ENCODE data around the gene TET2.

DNA sequence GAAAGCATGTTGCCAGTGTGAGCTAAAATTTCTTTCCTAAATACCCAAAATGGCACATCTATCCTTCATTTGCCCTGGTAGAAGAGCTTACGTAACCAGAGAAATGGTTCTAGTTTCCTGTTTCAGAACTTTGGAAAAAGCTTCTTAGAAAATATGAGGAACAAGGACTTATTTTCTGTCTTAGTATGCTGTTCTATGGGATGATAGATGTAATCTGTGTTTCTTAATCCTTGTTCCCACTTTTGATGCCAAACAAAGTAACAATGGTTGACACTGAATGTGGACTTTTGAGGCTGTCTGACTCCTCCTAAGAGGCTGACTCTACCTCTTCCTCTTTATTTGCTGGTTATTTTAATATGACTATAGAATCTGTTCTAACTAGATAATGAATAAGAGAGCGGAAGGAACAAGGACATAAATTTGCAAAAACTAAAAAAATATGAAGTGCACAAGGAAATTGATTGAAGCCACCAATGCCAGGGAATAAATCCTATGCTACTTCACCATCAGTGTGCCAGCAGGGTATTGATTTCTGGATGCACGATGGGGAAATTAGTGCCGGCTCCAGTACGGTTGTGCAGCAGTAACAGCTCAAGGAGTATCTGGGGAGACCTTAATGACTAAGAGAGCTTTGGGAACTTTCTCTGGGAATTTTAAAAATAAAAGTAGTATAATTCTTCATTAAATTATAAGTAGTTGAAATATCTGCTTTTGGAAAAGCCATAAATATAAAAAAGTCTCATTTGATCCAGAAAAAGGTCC lies 39.4 kb upstream of the TET2 start:
- no peak for TF ChIP-seq POLR2A (IDR thresholded peaks at IDR 0.05; ENCODE audit: low read length)
- TF ChIP-seq GATA1 (IDR thresholded peaks at IDR 0.05; ENCODE audit: low read depth, low read length) = no peak
